GM13976 (cell line): ENCODE measurements around the gene ACBD3.

Experiments
- DNase-seq: peaks from one replicate; pipeline ENCODE4 v3.0.0; 2012; ENCODE audit warnings: low spot score
- CTCF ChIP-seq: IDR thresholded peaks from 2 replicates; pipeline ENCODE4 v1.5.1; 2012; ENCODE audit warnings: borderline replicate concordance, mild to moderate bottlenecking; ENCODE audit not compliant: insufficient read depth; ENCODE audit errors: extremely low read depth, missing control alignments, control extremely low read depth
- in situ Hi-C: fragments of 300-500 bp; cut with MboI; formaldehyde crosslinking; loops from one replicate; pipeline ENCODE4 v1.12.0; 2022; ENCODE audit warnings: low sequenced_read_pairs, mixed read lengths, inconsistent platforms; ENCODE audit not compliant: unreplicated experiment

ACBD3 gene

DNA sequence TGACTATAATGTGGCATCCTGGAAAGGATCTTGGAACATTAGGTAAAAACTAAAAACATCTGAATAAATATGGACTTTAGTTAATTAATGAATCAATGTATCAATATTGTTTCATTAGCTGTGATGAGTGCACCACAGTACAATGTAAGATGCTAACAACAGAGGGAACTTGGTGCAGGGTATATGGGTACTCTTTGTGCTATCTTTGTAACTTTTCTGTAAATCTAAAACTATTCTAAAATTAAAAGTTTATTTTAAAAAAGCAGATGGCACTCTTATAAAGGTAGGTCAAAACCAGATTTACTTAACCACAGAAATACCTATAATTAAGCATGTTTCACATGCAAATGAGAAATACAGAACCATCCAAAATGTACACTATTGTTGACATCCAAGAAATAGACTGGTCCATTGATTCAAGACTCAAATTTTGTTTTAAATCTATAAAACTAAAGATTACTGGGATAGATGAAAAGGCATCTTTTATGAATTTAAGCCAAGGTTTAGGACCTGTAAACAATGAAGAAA, 38.4 kb downstream of the ACBD3 start:
- TF ChIP-seq CTCF: no peak
- no peak for DNase-seq
- in situ Hi-C loops: no loop called here

DNA sequence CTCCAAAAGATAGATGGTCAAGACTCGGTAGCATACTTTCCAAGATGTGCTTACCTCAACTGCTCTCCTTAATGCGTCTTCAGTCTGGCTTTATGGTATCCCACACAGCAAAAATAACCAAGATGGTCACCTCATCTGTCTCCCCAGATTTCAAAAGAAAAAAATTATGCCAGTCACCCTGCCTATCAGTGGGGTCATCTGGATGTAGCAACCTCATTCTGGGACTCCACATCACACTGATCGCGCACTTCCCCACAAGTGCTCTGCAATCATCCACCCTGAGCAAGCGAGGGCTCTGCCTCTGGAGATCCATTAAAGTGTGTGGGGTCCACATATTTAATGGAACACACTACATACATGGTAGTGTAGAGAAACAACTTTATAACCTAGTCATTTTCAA, 42.5 kb downstream of the ACBD3 start:
- in situ Hi-C loops: no loop called here
- TF ChIP-seq CTCF: no peak
- no peak for DNase-seq

DNA sequence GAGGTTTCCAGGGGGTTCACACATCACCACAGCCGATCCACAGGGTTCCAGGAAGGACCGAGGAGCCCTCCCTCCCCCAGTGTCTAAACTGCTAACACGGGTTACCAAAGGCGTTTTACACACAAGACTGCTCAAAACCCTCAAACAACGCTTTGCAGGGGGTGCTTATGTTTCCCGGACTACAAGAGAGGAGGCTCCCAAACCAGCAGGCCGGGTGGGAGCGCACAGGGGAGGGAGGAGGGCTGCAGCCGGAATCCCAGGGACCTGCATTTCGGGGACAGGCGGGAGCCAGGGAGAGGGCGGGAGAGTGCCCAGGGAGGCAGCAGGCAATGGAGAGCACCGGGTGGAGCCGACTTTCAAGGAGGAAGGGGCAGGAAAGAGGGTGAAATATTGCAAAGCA, 50.8 kb downstream of the ACBD3 start:
- TF ChIP-seq CTCF: no peak
- no peak for DNase-seq
- in situ Hi-C loops: no loop called here

- no peak for TF ChIP-seq CTCF
- in situ Hi-C loops: no loop called here
- no peak for DNase-seq
Observed at GRCh38 chr1:226135059-226135651, 51.4 kb downstream of the ACBD3 start.

DNA sequence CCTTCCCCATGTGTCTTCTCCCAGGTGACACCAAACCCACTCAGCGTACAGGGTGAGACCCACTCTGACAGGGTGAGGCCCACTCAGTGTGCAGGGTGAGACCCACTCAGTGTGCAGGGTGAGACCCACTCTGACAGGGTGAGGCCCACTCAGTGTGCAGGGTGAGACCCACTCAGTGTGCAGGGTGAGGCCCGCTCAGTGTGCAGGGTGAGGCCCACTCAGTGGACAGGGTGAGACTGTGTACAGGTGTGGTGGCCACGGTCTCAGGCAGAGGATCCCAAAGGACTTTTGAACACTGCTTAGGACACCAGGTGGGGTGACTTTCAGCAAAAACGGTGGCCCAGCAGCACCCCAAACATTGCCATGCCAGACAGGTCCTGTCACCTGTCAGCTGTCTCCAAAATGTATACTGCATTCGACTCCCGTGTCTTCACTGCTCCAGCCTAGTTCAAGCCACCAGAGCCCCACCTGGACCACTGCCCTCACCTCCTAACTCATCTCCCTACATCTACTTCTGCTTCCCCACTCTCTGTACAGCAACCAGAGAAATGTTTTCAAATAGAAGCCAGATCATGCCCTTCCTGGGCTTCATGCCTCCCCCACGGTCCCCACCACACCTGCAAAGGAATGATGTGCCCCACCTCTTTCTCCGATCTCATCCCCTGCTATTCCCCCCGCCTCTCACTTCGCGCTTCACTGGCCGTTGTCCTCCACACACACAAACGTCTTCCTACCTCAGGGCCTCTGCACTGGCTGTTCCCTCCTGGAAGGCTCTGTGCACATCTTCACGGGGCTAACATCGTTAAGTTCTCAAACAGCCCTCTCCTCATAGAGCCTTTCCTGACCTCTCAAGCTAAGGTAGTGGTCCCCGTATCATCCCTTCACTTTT, 52.1 kb downstream of the ACBD3 start:
- no peak for DNase-seq
- in situ Hi-C loops: loop anchor here (5.0 kb wide), 1 partner anchor 58 kb away; no protein-coding TSS in a partner anchor
- no peak for TF ChIP-seq CTCF

- TF ChIP-seq CTCF: no peak
- DNase-seq: no peak
- in situ Hi-C loops: loop anchor here (5.0 kb wide), 1 partner anchor 59 kb away; no protein-coding TSS in a partner anchor
Observed at GRCh38 chr1:226133504-226134123, 52.9 kb downstream of the ACBD3 start.
